Activated CD8-positive, alpha-beta memory T cell treated with anti-CD3 and anti-CD28 coated beads, Interleukin-2, amount 50 U/mL, for 4 hours (primary cell): ENCODE data around the gene ACER2.

Experiments used
- DNase-seq: peaks from one replicate; pipeline ENCODE4 v3.0.0-alpha.2; 2020

Gene ACER2

DNA sequence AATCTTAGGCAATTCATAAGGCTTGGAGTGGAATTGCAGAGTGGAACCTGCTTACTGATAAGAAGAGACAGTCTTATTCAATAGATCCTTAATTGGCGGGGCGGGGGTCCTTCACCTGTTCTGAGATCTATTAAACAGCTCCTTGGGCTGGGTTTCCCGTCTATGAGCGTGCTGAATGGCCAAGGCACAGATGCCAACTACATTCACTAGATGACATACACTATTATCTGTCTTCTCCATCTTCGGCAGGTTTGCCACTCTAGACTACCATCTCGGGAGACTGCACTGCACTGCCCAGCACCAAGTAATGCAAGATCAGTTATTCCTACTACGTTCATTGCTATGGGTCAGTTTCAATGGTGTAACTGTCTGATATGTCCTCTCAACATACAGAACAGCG is 81.5 kb downstream of the ACER2 start:
- DNase-seq, result no peak

DNA sequence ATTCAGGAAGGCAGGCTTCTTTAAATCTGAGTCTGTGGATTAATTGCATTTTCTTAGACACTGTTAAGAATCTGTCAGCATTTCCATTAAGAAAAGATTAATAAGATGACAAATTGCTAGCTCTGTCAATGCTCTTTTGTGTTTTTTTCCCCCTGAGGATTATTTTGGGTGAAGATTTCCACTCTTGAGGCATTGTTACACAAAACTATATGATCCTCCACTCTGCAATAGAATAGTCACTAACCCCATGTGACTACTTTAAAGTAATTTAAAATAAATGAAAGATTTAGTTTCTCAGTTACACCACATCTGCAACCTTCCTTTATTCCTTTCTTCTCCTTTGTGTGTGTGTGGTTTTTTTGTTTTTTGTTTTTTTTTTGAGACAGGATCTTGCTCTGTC is 82.0 kb downstream of the ACER2 start:
- DNase-seq, result no peak

- DNase-seq, result no peak
Observed at GRCh38 chr9:19492775-19493173, 84.0 kb downstream of the ACER2 start.

- peak; percentile 24 for DNase-seq
Observed at GRCh38 chr9:19493174-19493811, 84.5 kb downstream of the ACER2 start.

- no peak for DNase-seq
Observed at GRCh38 chr9:19493876-19494275, 85.1 kb downstream of the ACER2 start.

DNA sequence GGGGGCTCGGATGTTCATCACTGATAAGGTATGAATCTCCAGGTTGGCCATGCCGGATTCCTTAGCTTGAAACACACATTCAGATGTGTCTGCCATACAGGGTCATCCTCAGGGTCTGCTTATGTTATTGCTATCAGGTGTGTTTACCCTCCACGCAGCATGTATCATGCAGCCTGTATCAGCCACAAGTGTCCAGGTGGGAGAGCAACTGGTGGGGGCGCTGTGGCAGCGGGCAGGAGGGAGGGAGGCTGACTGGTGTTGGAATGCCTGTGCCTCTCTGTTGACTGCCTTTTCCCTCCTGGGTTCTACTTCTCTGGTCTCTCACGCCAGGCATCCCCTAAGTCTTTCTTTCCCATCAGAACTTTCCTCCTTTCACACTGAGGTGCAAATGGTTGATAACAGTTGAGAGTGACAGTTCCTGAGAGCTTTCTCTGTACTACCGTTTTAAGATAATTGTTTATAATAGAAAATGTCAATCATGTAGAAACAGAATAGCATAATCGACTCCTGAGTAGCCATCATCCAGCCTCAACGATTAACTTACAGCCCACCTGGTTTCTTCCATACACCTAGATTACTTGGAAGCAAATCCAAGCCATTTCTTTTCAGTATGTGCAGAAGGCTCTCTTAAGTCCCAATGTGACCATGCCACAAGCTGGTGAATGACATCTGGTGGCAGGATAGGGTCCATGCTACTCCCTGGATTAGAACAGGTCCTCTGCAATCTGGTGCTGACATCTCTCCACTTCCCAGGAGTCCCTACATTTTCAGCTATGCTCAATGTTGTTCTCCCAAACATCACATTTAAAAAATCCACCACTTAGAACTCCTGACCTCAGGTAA is 86.6 kb downstream of the ACER2 start:
- no peak for DNase-seq

- no peak for DNase-seq
Observed at GRCh38 chr9:19496321-19497050, 87.7 kb downstream of the ACER2 start.

- DNase-seq, result no peak
Observed at GRCh38 chr9:19497276-19497675, 88.5 kb downstream of the ACER2 start.

- DNase-seq, result no peak
Observed at GRCh38 chr9:19498015-19498414, 89.2 kb downstream of the ACER2 start.
